GM12873 (cell line): Measurements from ENCODE around the gene ACSS2.

Source experiments
- TF ChIP-seq, protein P1 (sequence below): IDR thresholded peaks from 2 replicates; pipeline ENCODE4 v1.5.1; 2012; ENCODE audit warnings: low read depth, mild to moderate bottlenecking, moderate library complexity, low read length, control low read depth; ENCODE audit not compliant: insufficient read depth; ENCODE audit errors: missing control alignments

ACSS2 gene

DNA sequence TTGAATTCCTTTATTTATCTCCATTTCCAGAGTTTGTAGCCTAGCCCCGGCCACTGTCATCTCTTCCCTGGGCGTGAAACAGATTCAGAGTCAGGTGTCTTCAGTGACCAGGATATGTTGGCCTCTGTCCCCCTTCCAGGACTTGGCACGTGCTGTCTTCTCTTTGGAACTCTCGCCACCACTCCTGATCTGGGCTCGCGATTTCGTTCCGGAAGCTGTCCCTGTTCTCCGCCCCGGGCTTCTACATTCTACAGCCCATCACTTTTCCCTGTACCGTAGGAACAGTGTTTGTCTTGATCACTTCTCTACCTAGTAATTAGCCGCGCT, 78.5 kb downstream of the ACSS2 start:
- TF ChIP-seq, protein P1, sequence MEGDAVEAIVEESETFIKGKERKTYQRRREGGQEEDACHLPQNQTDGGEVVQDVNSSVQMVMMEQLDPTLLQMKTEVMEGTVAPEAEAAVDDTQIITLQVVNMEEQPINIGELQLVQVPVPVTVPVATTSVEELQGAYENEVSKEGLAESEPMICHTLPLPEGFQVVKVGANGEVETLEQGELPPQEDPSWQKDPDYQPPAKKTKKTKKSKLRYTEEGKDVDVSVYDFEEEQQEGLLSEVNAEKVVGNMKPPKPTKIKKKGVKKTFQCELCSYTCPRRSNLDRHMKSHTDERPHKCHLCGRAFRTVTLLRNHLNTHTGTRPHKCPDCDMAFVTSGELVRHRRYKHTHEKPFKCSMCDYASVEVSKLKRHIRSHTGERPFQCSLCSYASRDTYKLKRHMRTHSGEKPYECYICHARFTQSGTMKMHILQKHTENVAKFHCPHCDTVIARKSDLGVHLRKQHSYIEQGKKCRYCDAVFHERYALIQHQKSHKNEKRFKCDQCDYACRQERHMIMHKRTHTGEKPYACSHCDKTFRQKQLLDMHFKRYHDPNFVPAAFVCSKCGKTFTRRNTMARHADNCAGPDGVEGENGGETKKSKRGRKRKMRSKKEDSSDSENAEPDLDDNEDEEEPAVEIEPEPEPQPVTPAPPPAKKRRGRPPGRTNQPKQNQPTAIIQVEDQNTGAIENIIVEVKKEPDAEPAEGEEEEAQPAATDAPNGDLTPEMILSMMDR, result no peak

GRCh38 chr20:34955231-34956040, 79.0 kb downstream of the ACSS2 start, which contains the start of the genes GSS and MYH7B:
Gene GSS, minus strand, starts transcription at chr20:34955806. Its CDS starts 3,954 bp downstream, at chr20:34951852.
Gene MYH7B, plus strand, starts transcription at chr20:34955868. Its CDS starts 22,138 bp downstream, at chr20:34978006.
- TF ChIP-seq, protein P1, result peak; percentile 49

- TF ChIP-seq, protein P1, result no peak
These were observed 79.6 kb downstream of the ACSS2 start for GRCh38 chr20:34956041-34956458.

DNA sequence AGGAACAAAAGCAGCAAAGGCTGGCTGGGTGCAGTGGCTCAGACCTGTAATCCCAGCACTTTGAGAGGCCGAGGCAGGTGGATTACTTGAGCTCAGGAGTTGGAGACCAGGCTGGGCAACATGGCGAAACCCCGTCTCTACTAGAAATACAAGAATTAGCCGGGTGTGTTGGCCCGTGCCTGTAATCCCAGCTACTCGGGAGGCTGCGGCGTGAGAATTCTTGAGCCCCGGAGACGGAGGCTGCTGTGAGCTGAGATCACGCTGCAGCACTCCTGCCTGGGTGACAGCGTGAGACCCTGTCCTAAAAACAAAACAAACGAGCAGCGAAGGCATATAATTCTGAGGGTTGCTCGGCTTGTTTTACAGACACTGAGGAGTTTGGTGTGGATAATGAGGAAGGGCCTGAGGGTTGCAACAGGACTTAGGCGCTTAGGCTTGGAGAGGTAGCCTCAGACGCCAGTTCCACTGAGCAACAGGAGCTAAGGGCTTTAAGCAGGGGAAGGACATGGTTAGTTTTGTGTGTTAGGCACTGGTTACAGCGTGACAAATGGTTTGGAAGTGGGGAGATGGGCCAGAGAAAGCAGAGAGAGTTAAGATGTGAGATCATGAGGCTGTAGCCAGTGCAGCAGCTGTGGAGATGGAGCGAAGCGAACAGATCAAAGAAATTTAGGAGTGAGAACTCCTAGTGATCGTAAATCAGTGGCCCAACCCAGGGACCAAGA, 80.5 kb downstream of the ACSS2 start:
- TF ChIP-seq, protein P1, result no peak

- TF ChIP-seq, protein P1, result no peak
These were observed 88.1 kb downstream of the ACSS2 start for GRCh38 chr20:34964486-34964885.

DNA sequence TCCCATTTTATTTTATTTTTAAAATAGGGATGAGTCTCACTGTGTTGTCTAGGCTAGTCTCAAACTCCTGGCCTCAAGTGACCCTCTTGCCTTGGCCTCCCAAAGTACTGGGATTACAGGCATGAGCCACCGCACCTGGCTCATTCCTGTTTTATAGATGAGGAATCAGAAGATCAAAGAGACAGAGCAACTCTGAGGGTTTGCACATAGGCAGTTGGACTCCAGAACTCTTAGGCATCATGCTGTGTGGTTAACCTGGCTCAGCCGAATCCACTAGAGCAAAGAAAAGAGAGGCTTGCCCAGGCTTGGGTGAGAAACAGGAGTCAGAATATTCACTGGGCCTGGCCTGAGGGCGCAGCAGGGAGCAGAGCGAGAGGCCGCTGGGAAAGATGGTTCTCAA, 88.6 kb downstream of the ACSS2 start:
- TF ChIP-seq, protein P1, result no peak

- TF ChIP-seq, protein P1, result no peak
These were observed 91.0 kb downstream of the ACSS2 start for GRCh38 chr20:34967421-34967820.
